MM.1S (cell line): ENCODE results near the gene SPG21.

Source experiments
- DNase-seq: peaks from one replicate; pipeline ENCODE4 v3.0.0-alpha.2; 2015
- H2AFZ ChIP-seq: fragments of 300-600 bp; sonication (generic); 2 replicates; pipeline ENCODE4 v1.6.0; 2016; ENCODE audit warnings: antibody characterized with exemption, low read length
- H3F3A ChIP-seq: fragments of 300-600 bp; sonication (generic); 2 replicates; pipeline ENCODE4 v1.6.1; 2016; ENCODE audit warnings: mild to moderate bottlenecking, antibody characterized with exemption, low read length, moderate library complexity, mixed read lengths; ENCODE audit not compliant: insufficient read depth
- H3K27ac ChIP-seq: fragments of 300-600 bp; sonication (generic); 2 replicates; pipeline ENCODE4 v1.5.1; 2016; ENCODE audit warnings: mild to moderate bottlenecking, low read length
- H3K27me3 ChIP-seq: fragments of 300-600 bp; sonication (generic); replicated peaks from 2 replicates; pipeline ENCODE4 v1.6.0; 2016; ENCODE audit warnings: low read length; ENCODE audit not compliant: insufficient read depth
- H3K36me3 ChIP-seq: fragments of 300-600 bp; sonication (generic); replicated peaks from 2 replicates; pipeline ENCODE4 v1.6.1; 2016; ENCODE audit warnings: mild to moderate bottlenecking, low read length, mixed read lengths; ENCODE audit not compliant: insufficient read depth
- H3K4me1 ChIP-seq: fragments of 300-600 bp; sonication (generic); 2 replicates; pipeline ENCODE4 v1.6.1; 2016; ENCODE audit warnings: low read length, mixed read lengths
- H3K4me2 ChIP-seq: fragments of 300-600 bp; sonication (generic); 2 replicates; pipeline ENCODE4 v1.6.0; 2016; ENCODE audit warnings: low read depth, low read length
- H3K4me3 ChIP-seq: fragments of 300-600 bp; sonication (generic); 2 replicates; pipeline ENCODE4 v1.5.1; 2016; ENCODE audit warnings: low read length, mixed read lengths
- H3K79me2 ChIP-seq: fragments of 300-600 bp; sonication (generic); 2 replicates; pipeline ENCODE4 v1.6.1; 2016; ENCODE audit warnings: mixed run types, low read length, mixed read lengths
- H3K9ac ChIP-seq: fragments of 300-600 bp; sonication (generic); 2 replicates; pipeline ENCODE4 v1.6.1; 2016; ENCODE audit warnings: low read length, mixed read lengths
- H3K9me2 ChIP-seq: fragments of 300-600 bp; sonication (generic); replicated peaks from 2 replicates; pipeline ENCODE4 v1.6.1; 2016; ENCODE audit warnings: mild to moderate bottlenecking, low read length, mixed read lengths; ENCODE audit not compliant: insufficient read depth
- H3K9me3 ChIP-seq: fragments of 300-600 bp; sonication (generic); replicated peaks from 2 replicates; pipeline ENCODE4 v1.6.1; 2016; ENCODE audit warnings: mild to moderate bottlenecking, low read length, mixed read lengths; ENCODE audit not compliant: insufficient read depth
- H4K20me1 ChIP-seq: fragments of 300-600 bp; sonication (generic); 2 replicates; pipeline ENCODE4 v1.6.1; 2016; ENCODE audit warnings: mild to moderate bottlenecking, low read length, moderate library complexity, mixed read lengths; ENCODE audit not compliant: insufficient read depth
- CTCF ChIP-seq: fragments of 300-600 bp; sonication (generic); IDR thresholded peaks from 2 replicates; pipeline ENCODE4 v1.5.1; 2016; ENCODE audit warnings: antibody characterized with exemption, low read length, mixed read lengths
- EZH2 ChIP-seq: fragments of 300-600 bp; sonication (generic); optimal IDR thresholded peaks from 2 replicates; pipeline ENCODE3; 2017; ENCODE audit warnings: low read depth, mild to moderate bottlenecking, antibody characterized with exemption, low read length, mixed read lengths
- EZH2phosphoT487 ChIP-seq: fragments of 300-600 bp; sonication (generic); IDR thresholded peaks from 2 replicates; pipeline ENCODE4 v1.6.1; 2018; ENCODE audit warnings: antibody characterized with exemption, low read length

SPG21 gene

DNA sequence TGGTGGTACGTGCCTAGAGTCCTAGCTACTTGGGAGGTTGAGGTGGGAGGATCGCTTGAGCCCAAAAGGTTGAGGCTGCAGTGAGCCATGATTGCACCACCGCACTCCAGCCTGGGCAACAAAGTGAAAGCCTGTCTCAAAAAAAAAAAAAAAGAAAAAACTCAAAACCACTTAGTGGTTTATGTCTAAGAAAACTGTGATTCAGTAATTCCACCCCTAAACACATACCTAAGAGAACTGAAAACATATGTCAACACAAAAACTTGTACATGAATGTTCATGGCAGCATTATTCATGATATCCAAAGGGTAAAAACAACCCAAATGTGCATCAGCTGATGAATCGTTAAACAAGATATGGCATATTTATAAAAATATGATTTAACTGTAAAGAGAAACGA lies 14.3 kb downstream of the SPG21 start:
- H2AFZ ChIP-seq = no peak overlapping the region
- H3K4me3 ChIP-seq = no peak overlapping the region
- no peak overlapping the region for H3K4me2 ChIP-seq
- H3K9me3 ChIP-seq = no peaks in the 10 kb centered on the region
- no peaks in the 10 kb centered on the region; the same call in 1 of the 2 replicates for H3F3A ChIP-seq
- H3K9ac ChIP-seq = no peak overlapping the region
- H4K20me1 ChIP-seq = no peaks in the 10 kb centered on the region
- no peaks in the 10 kb centered on the region for H3K4me1 ChIP-seq
- H3K27ac ChIP-seq = no peak overlapping the region
- peaks cover 4% of the 10 kb centered on the region; the same call in 1 of the 2 replicates for H3K36me3 ChIP-seq
- no peak for DNase-seq
- TF ChIP-seq EZH2phosphoT487 (no peak), CTCF (no peak), EZH2 (no peak)
- H3K27me3 ChIP-seq = no peaks in the 10 kb centered on the region
- no peaks in the 10 kb centered on the region for H3K79me2 ChIP-seq
- H3K9me2 ChIP-seq = no peaks in the 10 kb centered on the region

GRCh38 chr15:64970698-64971097 lies 19.0 kb downstream of the SPG21 start:
- DNase-seq = no peak
- Histone ChIP-seq H3K4me1 (no peaks in the 10 kb centered on the region), H3K27ac (no peak overlapping the region), H3K4me2 (no peak overlapping the region), H4K20me1 (no peaks in the 10 kb centered on the region), H3K9me2 (no peaks in the 10 kb centered on the region), H2AFZ (no peak overlapping the region), H3K9me3 (no peaks in the 10 kb centered on the region), H3K36me3 (no peaks in the 10 kb centered on the region), H3F3A (no peaks in the 10 kb centered on the region), H3K27me3 (no peaks in the 10 kb centered on the region), H3K79me2 (no peaks in the 10 kb centered on the region), H3K9ac (no peak overlapping the region), H3K4me3 (no peak overlapping the region)
- TF ChIP-seq EZH2 (no peak), EZH2phosphoT487 (no peak), CTCF (no peak)

GRCh38 chr15:64969401-64969800 lies 20.3 kb downstream of the SPG21 start:
- no peak for TF ChIP-seq CTCF
- TF ChIP-seq EZH2phosphoT487 = no peak
- TF ChIP-seq EZH2 = no peak
- Histone ChIP-seq H3K36me3 (0 out of 2 replicates have a peak, but pooled peaks cover 3% of the 10 kb centered on the region), H3K4me1 (no peaks in the 10 kb centered on the region), H2AFZ (no peak overlapping the region), H3K4me2 (no peak overlapping the region), H3K9me3 (no peaks in the 10 kb centered on the region), H3K4me3 (no peak overlapping the region), H3K9ac (no peak overlapping the region), H3K27ac (no peak overlapping the region), H3K27me3 (no peaks in the 10 kb centered on the region), H4K20me1 (no peaks in the 10 kb centered on the region), H3K79me2 (no peaks in the 10 kb centered on the region), H3K9me2 (no peaks in the 10 kb centered on the region), H3F3A (no peaks in the 10 kb centered on the region)
- no peak for DNase-seq
